Measurements from ENCODE around the gene KIF1C.

KIF1C gene

GRCh38 chr17:4955091-4955490 lies 42.7 kb upstream of the KIF1C start:
- no peak for DNase-seq (ENCODE audit: insufficient read length, low spot score)
- FAIRE-seq, result no peak

GRCh38 chr17:4956493-4957061 lies 41.2 kb upstream of the KIF1C start:
- DNase-seq (ENCODE audit: insufficient read length, low spot score) (no peak), FAIRE-seq (peak; percentile 71)
- TF ChIP-seq POLR2AphosphoS5 (IDR thresholded peaks at IDR 0.05; ENCODE audit: low read depth, low read length) (0 out of 2 replicates have a peak, but pooled peaks have one; percentile 28), SPI1 (IDR thresholded peaks at IDR 0.05; ENCODE audit: low read depth, low read length) (no peak), TAF1 (IDR thresholded peaks at IDR 0.05; ENCODE audit: low read depth, low read length) (no peak), PAX5 (IDR thresholded peaks at IDR 0.05; ENCODE audit: insufficient read depth, low read length, severe bottlenecking) (no peak), POU2F2 (IDR thresholded peaks at IDR 0.05; ENCODE audit: low read depth, low read length) (no peak), POLR2A (IDR thresholded peaks at IDR 0.05; ENCODE audit: low read depth, low read length) (no peak)

More at GRCh38 chr17:4955091-4955490, 42.7 kb upstream of the KIF1C start:
- TF ChIP-seq POLR2AphosphoS5 (IDR thresholded peaks at IDR 0.05; ENCODE audit: low read depth, low read length), result no peak
- no peak for TF ChIP-seq POLR2A (IDR thresholded peaks at IDR 0.05; ENCODE audit: low read depth, low read length)
- no peak for TF ChIP-seq SPI1 (IDR thresholded peaks at IDR 0.05; ENCODE audit: low read depth, low read length)

- FAIRE-seq (no peak), DNase-seq (ENCODE audit: insufficient read length, low spot score) (no peak)
- TF ChIP-seq PAX5 (IDR thresholded peaks at IDR 0.05; ENCODE audit: insufficient read depth, low read length, severe bottlenecking) (no peak), POU2F2 (IDR thresholded peaks at IDR 0.05; ENCODE audit: low read depth, low read length) (no peak), SPI1 (IDR thresholded peaks at IDR 0.05; ENCODE audit: low read depth, low read length) (no peak), POLR2AphosphoS5 (IDR thresholded peaks at IDR 0.05; ENCODE audit: low read depth, low read length) (no peak), POLR2A (IDR thresholded peaks at IDR 0.05; ENCODE audit: low read depth, low read length) (no peak), TAF1 (IDR thresholded peaks at IDR 0.05; ENCODE audit: low read depth, low read length) (no peak)
Measured at GRCh38 chr17:4958102-4958501, 39.6 kb upstream of the KIF1C start.

GRCh38 chr17:4959261-4959965 lies 38.3 kb upstream of the KIF1C start:
- no peak for FAIRE-seq
- DNase-seq (ENCODE audit: insufficient read length, low spot score), result no peak
- TF ChIP-seq POLR2A (IDR thresholded peaks at IDR 0.05; ENCODE audit: low read depth, low read length) (no peak), SPI1 (IDR thresholded peaks at IDR 0.05; ENCODE audit: low read depth, low read length) (no peak), POU2F2 (IDR thresholded peaks at IDR 0.05; ENCODE audit: low read depth, low read length) (no peak), POLR2AphosphoS5 (IDR thresholded peaks at IDR 0.05; ENCODE audit: low read depth, low read length) (no peak), TAF1 (IDR thresholded peaks at IDR 0.05; ENCODE audit: low read depth, low read length) (no peak), PAX5 (IDR thresholded peaks at IDR 0.05; ENCODE audit: insufficient read depth, low read length, severe bottlenecking) (no peak)

GRCh38 chr17:4960279-4960922 lies 37.3 kb upstream of the KIF1C start:
- no peak for TF ChIP-seq POU2F2 (IDR thresholded peaks at IDR 0.05; ENCODE audit: low read depth, low read length)
- no peak for TF ChIP-seq PAX5 (IDR thresholded peaks at IDR 0.05; ENCODE audit: insufficient read depth, low read length, severe bottlenecking)
- no peak for TF ChIP-seq TAF1 (IDR thresholded peaks at IDR 0.05; ENCODE audit: low read depth, low read length)
- DNase-seq (ENCODE audit: insufficient read length, low spot score) (no peak), FAIRE-seq (no peak)

GRCh38 chr17:4965311-4965986 lies 32.3 kb upstream of the KIF1C start:
- FAIRE-seq (no peak), DNase-seq (ENCODE audit: insufficient read length, low spot score) (no peak)
- TF ChIP-seq POU2F2 (IDR thresholded peaks at IDR 0.05; ENCODE audit: low read depth, low read length), result no peak
- no peak for TF ChIP-seq TAF1 (IDR thresholded peaks at IDR 0.05; ENCODE audit: low read depth, low read length)
- TF ChIP-seq POLR2AphosphoS5 (IDR thresholded peaks at IDR 0.05; ENCODE audit: low read depth, low read length), result no peak
- no peak for TF ChIP-seq PAX5 (IDR thresholded peaks at IDR 0.05; ENCODE audit: insufficient read depth, low read length, severe bottlenecking)
- no peak for TF ChIP-seq SPI1 (IDR thresholded peaks at IDR 0.05; ENCODE audit: low read depth, low read length)
- no peak for TF ChIP-seq POLR2A (IDR thresholded peaks at IDR 0.05; ENCODE audit: low read depth, low read length)

- peak; percentile 100 for FAIRE-seq
- TF ChIP-seq POLR2A (IDR thresholded peaks at IDR 0.05; ENCODE audit: low read depth, low read length) (peak; percentile 47), POU2F2 (IDR thresholded peaks at IDR 0.05; ENCODE audit: low read depth, low read length) (0 out of 2 replicates have a peak, but pooled peaks have one; percentile 33), SPI1 (IDR thresholded peaks at IDR 0.05; ENCODE audit: low read depth, low read length) (no peak), POLR2AphosphoS5 (IDR thresholded peaks at IDR 0.05; ENCODE audit: low read depth, low read length) (no peak)
- DNase-seq (ENCODE audit: insufficient read length, low spot score), result peak; percentile 93
Measured at GRCh38 chr17:4966844-4967538, 30.8 kb upstream of the KIF1C start.

- DNase-seq (ENCODE audit: insufficient read length, low spot score) (peak; percentile 96), FAIRE-seq (no peak)
- TF ChIP-seq POLR2AphosphoS5 (IDR thresholded peaks at IDR 0.05; ENCODE audit: low read depth, low read length), result peak; percentile 88
- TF ChIP-seq POU2F2 (IDR thresholded peaks at IDR 0.05; ENCODE audit: low read depth, low read length), result no peak
- peak; percentile 91; the same call in 1 of the 2 replicates for TF ChIP-seq POLR2A (IDR thresholded peaks at IDR 0.05; ENCODE audit: low read depth, low read length)
- no peak for TF ChIP-seq SPI1 (IDR thresholded peaks at IDR 0.05; ENCODE audit: low read depth, low read length)
- no peak for TF ChIP-seq PAX5 (IDR thresholded peaks at IDR 0.05; ENCODE audit: insufficient read depth, low read length, severe bottlenecking)
- TF ChIP-seq TAF1 (IDR thresholded peaks at IDR 0.05; ENCODE audit: low read depth, low read length), result peak; percentile 95
Measured at GRCh38 chr17:4967539-4968485, 29.9 kb upstream of the KIF1C start, which contains the start of gene SPAG7. SPAG7 (minus strand) TSS chr17:4967817; CDS start chr17:4967804, 13 bp downstream.

Measured in GM12891 (cell line).